K562 (cell line): ENCODE results near the gene PSORS1C2. TPM values are rescaled to one million over a fixed set of nuclear protein-coding genes. Genes with fewer than 3 reads are reported as not detected.

Experiments used
- AFF4 ChIP-seq: sonication (generic); formaldehyde crosslinking; IDR thresholded peaks from 2 replicates; pipeline ENCODE4 v1.8.0; 2023; ENCODE audit warnings: mild to moderate bottlenecking, missing genetic modification reagents
- FOXM1 ChIP-seq, 2 experiments: fragments of 450-650 bp in 1 of 2; sonication (generic) in 1 of 2; formaldehyde crosslinking in 1 of 2; IDR thresholded peaks; 2 replicates each; pipeline versions ENCODE4 v1.6.1 to v1.9.0; 2017 to 2022; ENCODE audit warnings: low read depth in 2 of 2, mild to moderate bottlenecking in 2 of 2, missing genetic modification reagents in 1 of 2, moderate library complexity in 1 of 2
- FOXO4 ChIP-seq: fragments of 450-650 bp; formaldehyde crosslinking; IDR thresholded peaks from 2 replicates; pipeline ENCODE4 v1.4.0; 2020; ENCODE audit warnings: mild to moderate bottlenecking, moderate library complexity
- GATAD2B ChIP-seq: fragments of 450-650 bp; IDR thresholded peaks from 2 replicates; pipeline ENCODE4 v1.6.1; 2017; ENCODE audit warnings: mild to moderate bottlenecking, borderline replicate concordance
- HNRNPLL ChIP-seq: fragments of 200-400 bp; formaldehyde crosslinking; IDR thresholded peaks from 2 replicates; pipeline ENCODE4 v1.6.1; 2017; ENCODE audit warnings: low read length, low read depth, mild to moderate bottlenecking; ENCODE audit not compliant: poor library complexity, severe bottlenecking
- SAFB ChIP-seq: fragments of 200-400 bp; formaldehyde crosslinking; IDR thresholded peaks from 2 replicates; pipeline ENCODE4 v1.6.1; 2017; ENCODE audit warnings: low read depth, low read length, borderline replicate concordance
- SNAPC5 ChIP-seq: fragments of 250-450 bp; sonication (Bioruptor Pico); IDR thresholded peaks from 2 replicates; pipeline ENCODE4 v1.8.0; 2021; ENCODE audit warnings: moderate library complexity, mild to moderate bottlenecking, inconsistent platforms
- STAT6 ChIP-seq: sonication (generic); formaldehyde crosslinking; IDR thresholded peaks from 2 replicates; pipeline ENCODE4 v1.8.1; 2023; ENCODE audit warnings: mild to moderate bottlenecking, missing genetic modification reagents
- ZNF239 ChIP-seq: fragments of 250-450 bp; sonication (Bioruptor Pico); IDR thresholded peaks from 2 replicates; pipeline ENCODE4 v1.4.0; 2020; ENCODE audit warnings: mild to moderate bottlenecking
- ZNF41 ChIP-seq: fragments of 250-450 bp; sonication (Bioruptor Pico); conservative IDR thresholded peaks from 2 replicates; pipeline ENCODE4 v1.4.0; 2020; ENCODE audit warnings: mild to moderate bottlenecking
- ZNF449 ChIP-seq: fragments of 250-450 bp; sonication (Bioruptor Pico); IDR thresholded peaks from 2 replicates; pipeline ENCODE4 v1.8.0; 2022; ENCODE audit warnings: moderate library complexity, mild to moderate bottlenecking, inconsistent platforms
- polyA plus RNA-seq, 8 experiments: library from polyadenylated mRNA; depleted of rRNA in 4 of 8; stranded (reverse) in 5 of 8; unstranded in 3 of 8; fragments of >200 nt; fragmentation: Nextera tagmentation in 2 of 8; fragmentation: Illumina TruSeq in 1 of 8; extraction: Ambion mirVana in 2 of 8; extraction: Trizol in 1 of 8; gene quantifications; 2 replicates each; pipeline versions ENCODE4 v1.2.1 to v1.2.3, GENCODE V29; 2011 to 2014; ENCODE audit warnings: inconsistent platforms in 1 of 8, missing spikeins in 1 of 8
- total RNA-seq, 7 experiments: library from RNA; depleted of rRNA in 6 of 7; stranded (reverse); fragments of >200 nt in 6 of 7; fragmentation: Illumina TruSeq in 2 of 7; extraction: Trizol in 2 of 7; gene quantifications; 2 replicates each; pipeline versions ENCODE4 v1.2.1 to v1.2.3, GENCODE V29; 2011 to 2021; ENCODE audit warnings: low replicate concordance in 1 of 7
- TF ChIP-seq, protein P1 (sequence below): fragments of 450-650 bp; IDR thresholded peaks from 2 replicates; pipeline ENCODE4 v1.6.1; 2016; ENCODE audit warnings: borderline replicate concordance

Gene PSORS1C2
- total and polyA plus RNA-seq, 9 of the 15 experiments (the other 6 are each of a cell fraction or from before 2014, with no cell fraction given): not detected

DNA sequence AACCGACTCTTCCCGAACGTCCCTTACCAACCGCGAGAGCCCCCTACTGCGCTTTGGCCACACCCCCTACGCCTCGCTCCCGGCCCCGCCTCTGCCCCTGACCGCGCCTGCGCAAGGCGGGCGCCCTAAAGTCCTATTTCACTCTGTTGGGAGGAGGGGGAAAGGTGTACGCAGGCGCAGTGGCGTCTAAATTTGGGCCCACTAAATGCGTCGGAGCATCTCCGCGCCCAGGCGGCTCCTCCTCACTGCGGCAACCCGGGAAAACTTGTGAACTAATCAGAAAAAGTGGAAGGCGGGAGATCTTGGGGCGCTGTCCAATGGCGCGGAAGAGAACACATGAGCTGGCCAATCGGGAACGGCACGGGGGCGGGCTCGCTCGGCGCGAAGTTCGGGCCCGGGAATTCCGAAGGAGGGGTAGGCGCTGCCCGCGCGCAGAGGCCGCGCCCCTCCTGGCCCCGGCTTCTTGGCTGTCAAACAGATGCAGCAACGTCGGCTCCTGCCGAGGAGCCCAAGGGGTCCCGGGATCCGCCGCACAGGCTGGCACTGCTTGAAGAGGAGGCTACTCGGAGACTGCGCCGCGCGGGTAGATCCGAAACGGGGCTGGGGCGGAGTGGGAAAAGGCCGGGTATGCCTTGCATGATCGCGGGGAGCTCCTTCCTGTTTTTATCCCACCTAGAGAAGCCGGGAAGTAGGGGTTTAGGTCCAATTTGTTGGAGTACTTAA, 19.4 kb upstream of the PSORS1C2 start, which contains the start of gene TCF19 (continued):
- TF ChIP-seq SAFB (no peak), GATAD2B (no peak), FOXO4 (no peak), FOXM1 (IDR thresholded peaks at IDR 0.05; ENCODE audit: low read depth) (no peak), FOXM1 (CRISPR knock-in tag; IDR thresholded peaks at IDR 0.05; ENCODE audit: low read depth) (no peak), HNRNPLL (peak; percentile 94), ZNF239 (no peak), STAT6 (CRISPR knock-in tag) (no peak; the same call in 1 of the 2 replicates), ZNF449 (no peak), AFF4 (CRISPR knock-in tag) (no peak), ZNF41 (CRISPR knock-in tag) (no peak), SNAPC5 (no peak)
- TF ChIP-seq, protein P1, sequence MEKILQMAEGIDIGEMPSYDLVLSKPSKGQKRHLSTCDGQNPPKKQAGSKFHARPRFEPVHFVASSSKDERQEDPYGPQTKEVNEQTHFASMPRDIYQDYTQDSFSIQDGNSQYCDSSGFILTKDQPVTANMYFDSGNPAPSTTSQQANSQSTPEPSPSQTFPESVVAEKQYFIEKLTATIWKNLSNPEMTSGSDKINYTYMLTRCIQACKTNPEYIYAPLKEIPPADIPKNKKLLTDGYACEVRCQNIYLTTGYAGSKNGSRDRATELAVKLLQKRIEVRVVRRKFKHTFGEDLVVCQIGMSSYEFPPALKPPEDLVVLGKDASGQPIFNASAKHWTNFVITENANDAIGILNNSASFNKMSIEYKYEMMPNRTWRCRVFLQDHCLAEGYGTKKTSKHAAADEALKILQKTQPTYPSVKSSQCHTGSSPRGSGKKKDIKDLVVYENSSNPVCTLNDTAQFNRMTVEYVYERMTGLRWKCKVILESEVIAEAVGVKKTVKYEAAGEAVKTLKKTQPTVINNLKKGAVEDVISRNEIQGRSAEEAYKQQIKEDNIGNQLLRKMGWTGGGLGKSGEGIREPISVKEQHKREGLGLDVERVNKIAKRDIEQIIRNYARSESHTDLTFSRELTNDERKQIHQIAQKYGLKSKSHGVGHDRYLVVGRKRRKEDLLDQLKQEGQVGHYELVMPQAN: peak; percentile 95
